ENCODE measurements around the gene UBXN6.

The UBXN6 gene

DNA sequence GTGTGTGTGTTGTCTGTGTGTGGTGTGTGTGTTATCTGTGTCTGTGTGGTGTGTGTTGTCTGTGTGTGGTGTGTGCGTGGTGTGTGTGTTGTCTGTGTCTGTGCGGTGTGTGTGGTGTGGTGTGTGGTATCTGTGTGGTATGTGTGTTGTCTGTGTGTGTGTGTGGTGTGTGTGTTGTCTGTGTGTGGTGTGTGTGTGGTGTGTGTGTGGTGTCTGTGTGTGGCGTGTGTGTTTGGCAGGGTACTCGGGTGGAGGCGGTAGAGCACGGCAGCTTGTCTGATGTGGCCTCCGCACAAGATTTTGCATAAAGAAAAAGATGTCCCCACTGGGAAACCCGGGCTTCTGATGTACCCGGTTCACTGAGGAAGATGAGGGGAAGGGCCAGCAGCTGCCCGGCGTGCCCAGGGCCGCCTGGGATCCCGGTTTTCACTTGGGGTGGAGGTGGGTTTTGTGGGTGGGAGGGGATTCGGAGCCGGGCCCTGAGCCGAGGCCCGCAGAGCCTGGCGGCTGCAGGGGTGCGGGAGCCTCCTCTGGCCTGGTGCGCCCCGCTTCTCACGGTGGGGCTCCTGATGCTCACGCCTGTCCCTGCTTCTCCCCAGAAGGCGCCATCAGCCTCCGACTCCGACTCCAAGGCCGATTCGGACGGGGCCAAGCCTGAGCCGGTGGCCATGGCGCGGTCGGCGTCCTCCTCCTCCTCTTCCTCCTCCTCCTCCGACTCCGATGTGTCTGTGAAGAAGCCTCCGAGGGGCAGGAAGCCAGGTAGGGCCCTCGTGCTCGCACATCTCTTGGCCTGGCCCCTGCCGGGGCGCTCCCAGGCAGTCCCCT is 35.7 kb upstream of the UBXN6 start:
- no peak for DNase-seq

GRCh38 chr19:4492337-4493103 is 34.9 kb upstream of the UBXN6 start:
- no peak for DNase-seq

DNA sequence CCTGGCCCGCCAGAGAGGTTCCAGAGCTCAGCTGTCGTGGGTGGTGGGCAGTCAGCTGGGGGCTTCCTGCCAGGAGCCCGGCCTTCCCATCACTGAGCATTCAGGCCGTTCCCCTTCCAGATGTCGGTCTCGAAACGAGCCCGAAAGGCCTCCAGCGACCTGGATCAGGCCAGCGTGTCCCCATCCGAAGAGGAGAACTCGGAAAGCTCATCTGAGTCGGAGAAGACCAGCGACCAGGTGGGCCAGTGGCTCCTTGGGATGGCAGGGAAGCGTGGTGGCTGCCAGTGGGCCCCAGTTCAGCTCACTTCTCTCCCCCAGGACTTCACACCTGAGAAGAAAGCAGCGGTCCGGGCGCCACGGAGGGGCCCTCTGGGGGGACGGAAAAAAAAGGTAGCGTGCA is 33.9 kb upstream of the UBXN6 start:
- no peak for DNase-seq

- no peak for DNase-seq
These were observed 30.9 kb upstream of the UBXN6 start for GRCh38 chr19:4488496-4488895.

DNA sequence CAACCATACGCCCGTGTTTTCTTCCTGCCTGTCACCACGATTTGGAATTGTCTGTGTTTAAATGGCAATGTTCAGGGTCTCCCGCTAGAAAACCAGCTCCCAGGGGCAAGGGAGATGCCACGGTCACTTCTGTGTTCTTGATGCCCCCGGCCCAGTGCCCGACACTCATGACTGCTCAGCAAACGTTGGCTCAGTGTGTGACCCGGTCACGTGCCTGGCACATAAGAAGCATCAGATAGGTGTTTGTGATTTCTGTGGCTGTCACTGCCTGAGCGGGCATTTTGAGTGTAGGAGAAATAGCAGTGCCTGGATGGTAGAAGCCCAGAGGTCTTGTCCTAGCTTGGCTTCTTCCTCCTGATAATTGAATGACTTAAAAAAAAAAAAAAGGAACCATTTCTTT is 30.0 kb upstream of the UBXN6 start:
- DNase-seq, result no peak

DNA sequence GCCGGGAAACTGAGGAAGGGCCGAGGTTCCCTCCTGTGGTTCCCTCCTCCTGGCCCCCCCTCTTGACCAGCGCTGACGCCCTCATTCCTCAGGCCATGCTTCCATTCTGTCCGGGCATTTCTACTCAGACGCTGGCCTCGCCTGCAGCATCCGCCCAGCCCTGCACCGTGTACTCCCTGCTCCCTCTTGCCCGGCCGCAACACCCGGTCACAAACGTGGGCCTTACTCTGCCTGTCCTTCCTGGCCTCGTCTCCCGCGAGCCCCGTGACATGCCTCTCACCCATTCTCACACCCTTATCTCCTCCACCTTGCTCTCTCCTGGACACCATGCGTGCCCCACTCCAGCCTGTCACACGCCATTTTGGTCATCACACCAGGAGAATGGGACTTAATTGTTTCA is 25.8 kb upstream of the UBXN6 start:
- no peak for DNase-seq

DNA sequence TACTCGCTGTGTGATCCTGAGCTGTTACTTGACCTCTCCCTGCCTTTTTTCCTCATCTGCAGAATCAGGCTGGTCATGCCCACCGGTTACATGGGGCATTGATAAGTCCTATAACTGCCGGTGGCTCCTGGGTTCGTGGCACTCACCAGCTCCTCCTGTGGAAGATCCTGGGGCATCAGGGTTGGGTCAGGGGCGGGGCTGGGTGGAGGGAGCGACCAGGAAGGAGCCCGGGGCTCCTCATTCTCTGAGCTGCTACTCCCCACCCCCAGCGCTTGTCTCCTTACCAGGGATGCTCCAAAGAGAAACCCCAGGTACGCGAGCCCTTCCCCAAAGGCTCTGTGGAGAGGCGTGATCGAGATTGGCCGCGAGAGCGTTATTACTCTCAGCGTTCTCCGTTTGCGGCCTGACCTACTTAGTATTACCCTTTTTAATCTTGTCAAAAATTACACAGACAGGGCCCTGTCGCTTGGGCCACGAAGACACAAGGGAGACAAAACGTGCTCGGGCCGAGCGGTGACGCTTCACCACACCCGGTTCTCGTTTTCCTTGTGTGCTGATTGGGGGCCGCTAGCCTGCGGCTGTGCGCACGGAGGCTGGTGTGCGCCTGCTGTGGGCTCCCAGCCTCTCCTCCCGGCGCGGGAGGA is 25.2 kb upstream of the UBXN6 start:
- DNase-seq, result no peak

DNA sequence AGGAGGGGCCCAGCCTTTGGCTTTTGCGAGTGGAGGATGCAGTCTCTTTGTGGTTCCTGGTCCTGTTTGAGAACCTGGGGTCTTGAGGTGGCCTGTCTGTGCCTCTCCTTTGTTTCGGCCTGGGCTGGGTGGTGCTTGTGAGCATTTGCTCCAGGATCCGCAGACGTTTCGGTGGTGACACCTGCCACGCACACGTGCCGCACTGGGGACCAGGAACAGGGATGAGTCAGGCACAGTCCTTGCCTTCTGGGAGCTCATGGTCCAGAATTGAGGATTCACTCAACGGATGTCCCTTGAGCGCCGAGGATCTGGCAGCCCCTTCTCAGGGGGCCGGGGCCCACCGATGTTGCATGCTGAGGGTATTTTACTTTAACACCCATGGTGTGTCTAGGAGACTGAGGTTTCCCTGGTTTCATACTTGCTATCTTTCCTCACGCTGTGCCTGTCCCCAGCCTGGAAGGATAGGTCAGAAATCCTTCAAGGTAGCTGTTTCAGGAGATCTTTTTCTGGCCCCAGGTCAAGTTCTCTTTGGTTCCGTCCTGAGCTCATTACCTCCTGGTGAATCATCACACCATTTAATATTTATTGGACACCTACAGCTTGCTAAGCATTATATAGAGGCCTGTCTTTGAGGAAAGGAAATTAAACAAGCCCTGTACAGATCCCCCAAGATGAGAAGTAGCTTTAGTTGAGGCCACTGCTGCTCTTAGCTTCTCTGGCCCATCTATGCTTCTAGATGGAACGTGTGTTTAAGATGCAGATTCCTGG is 19.6 kb upstream of the UBXN6 start:
- no peak for DNase-seq

- no peak for DNase-seq
These were observed 17.0 kb upstream of the UBXN6 start for GRCh38 chr19:4474514-4475022.

- DNase-seq, result no peak
These were observed 16.3 kb upstream of the UBXN6 start for GRCh38 chr19:4473763-4474513.

DNA sequence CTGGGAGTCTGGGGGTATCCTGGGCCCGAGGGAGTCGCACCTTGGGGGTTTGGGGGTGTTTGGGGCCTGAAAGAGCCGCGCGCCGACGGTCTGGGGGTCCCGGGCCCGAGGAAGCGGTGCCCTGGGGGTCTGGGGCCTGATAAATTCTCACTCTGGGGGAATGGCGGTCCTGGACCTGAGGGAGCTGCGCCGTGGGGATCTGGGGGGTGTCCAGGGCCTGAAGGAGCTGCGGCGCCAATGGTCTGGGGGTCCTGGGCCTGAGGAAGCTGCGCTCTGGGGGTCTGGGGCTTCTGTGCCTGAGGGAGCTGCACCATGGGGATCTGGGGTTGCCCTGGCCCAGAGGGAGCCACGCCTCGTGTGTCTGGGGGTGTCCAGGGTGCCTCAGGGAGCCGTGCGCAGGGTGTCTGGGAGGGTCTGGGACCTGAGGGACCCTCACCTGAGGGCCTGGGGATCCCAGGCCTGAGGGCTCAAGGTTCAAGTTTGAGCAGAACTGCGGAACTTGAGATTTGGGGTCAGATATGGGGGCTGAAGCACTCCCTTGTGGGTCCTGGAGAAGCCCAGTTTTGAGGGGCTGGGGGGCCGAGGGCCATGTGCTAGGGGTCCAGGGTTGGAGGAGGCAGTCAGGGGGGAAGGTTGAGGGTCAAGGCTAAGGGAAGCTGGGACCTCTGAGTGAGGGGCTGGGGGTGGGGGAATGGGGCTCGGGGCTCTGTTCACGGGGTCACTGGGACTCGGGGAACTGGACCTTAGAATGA is 15.6 kb upstream of the UBXN6 start:
- no peak for DNase-seq

DNA sequence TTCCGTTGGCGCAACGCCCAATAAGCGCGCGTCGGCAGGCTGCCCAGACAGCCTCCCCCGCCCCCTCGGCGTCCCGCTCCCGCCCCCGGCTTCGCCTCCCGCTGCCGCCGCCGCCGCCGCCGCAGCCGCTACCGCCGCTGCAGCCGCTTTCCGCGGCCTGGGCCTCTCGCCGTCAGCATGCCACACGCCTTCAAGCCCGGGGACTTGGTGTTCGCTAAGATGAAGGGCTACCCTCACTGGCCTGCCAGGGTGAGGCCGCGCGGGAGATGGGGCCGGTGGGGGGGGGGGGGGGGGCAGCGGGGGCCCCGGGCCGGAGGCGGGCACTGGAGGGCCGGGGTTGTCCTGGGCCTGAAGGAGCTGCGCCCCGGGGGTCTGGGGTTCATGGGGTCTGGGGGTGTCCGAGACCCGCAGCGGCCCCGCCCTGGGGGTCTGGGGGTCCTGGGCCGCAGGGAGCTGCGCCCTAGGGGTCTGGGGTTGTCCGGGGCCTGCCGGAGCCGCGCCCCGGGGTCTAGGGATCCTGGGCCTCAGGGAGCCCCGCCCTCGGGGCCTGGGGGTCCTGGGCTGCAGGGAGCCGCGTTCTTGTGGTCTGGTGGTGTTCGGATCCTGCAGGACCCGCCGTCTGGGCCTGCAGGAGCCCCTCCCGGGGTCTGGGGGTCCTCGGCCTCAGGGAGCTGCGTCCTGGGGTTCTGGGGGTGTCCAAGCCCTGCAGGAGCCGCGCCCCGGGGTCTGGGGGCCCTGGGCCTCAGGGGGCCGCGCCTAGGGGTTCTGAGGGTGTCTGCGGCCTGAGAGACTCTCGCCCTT is 14.8 kb upstream of the UBXN6 start, which contains the start of gene HDGFL2:
Gene HDGFL2, plus strand, starts transcription at position 124 of the 801 bp plus-strand sequence. Its CDS starts 54 bp downstream, at position 178.
- no peak for DNase-seq

DNA sequence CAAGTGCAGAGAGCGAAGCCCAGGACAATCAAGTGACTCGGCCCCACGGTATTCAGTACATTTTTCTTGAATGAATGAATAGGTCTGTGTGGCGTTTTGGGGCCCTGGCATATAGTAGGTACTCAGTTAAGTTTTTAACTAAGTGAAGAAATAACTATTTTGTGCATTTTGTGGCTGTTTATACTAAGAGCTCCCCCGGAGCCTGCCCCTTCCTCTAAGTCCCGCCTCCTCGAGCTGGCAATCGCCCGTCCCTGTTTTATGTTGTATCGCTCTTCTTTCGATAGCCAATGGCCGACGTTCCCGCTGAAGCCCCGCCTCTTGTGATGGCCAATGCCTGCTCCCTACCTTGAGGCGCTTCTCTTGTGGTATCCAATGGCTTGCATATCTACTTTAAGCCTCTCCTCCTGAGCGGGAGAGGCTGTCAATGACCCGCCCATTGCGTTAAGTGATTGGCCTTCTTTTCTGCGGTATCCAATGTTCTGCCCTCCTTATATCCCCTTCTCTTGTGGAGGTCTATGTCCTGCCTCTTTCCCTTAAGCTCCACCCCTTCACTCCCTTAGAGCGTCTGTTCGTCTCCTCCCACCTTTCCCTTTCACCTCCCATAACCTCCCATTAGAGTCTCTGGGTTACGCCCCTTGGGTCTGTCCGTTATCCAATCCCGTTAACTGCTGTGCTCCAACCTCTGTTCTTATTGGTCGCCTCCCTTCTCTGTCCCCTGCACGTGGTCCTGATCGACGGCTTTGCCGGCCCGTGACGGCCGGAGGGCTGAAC is 14.0 kb upstream of the UBXN6 start:
- peak; percentile 100 for DNase-seq

- DNase-seq, result no peak
These were observed 10.2 kb upstream of the UBXN6 start for GRCh38 chr19:4467835-4468234.

GRCh38 chr19:4464815-4465581 is 7.4 kb upstream of the UBXN6 start:
- no peak for DNase-seq

DNA sequence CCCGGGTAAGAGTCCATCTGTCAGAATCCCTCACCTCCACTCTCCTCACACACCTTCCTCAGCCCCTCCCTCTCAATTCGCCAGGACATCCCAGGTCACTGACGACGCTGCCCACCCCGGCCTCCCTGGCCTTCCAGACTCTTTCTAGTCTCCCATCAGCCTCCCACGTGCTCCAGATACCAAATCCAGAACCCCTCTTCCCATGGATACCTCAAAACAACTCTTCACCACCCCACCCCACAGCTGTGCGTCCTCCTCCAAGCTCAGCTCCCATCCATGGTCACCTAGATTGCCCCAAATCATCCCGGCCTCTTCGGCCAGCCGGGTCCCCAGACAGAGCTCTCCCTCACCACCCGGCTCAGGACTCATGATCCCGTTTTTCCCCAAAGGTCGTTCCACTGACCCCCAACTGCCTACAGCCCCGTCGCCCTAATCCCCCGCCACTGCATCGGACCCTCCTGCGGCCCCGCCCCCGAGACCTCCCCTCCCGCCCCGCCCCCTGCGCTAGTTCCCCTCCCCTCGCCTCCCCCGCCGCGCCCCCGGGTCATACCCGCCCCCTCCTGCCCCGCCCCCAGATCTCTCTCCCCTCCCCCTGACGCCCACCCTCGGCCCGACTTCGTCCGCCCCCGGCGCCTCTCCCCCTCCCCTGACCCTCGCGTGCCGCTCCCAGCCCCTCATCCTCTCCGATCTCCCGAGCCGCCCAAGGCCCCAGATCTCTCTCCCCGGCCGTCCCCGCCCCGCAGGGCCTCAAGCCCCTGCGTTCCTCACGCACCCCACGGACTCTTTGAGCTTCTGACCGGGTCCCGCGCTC is 546 bp downstream of the UBXN6 start:
- DNase-seq, result peak; percentile 60

- DNase-seq, result peak; percentile 28
These were observed 1.1 kb downstream of the UBXN6 start for GRCh38 chr19:4456476-4456842.

All from NCI-H345 (cell line).